Measurements from ENCODE around the gene DEFB118.

DEFB118 gene

GRCh38 chr20:31374346-31374745 lies 5.9 kb downstream of the DEFB118 start:
- TF ChIP-seq, protein P1, sequence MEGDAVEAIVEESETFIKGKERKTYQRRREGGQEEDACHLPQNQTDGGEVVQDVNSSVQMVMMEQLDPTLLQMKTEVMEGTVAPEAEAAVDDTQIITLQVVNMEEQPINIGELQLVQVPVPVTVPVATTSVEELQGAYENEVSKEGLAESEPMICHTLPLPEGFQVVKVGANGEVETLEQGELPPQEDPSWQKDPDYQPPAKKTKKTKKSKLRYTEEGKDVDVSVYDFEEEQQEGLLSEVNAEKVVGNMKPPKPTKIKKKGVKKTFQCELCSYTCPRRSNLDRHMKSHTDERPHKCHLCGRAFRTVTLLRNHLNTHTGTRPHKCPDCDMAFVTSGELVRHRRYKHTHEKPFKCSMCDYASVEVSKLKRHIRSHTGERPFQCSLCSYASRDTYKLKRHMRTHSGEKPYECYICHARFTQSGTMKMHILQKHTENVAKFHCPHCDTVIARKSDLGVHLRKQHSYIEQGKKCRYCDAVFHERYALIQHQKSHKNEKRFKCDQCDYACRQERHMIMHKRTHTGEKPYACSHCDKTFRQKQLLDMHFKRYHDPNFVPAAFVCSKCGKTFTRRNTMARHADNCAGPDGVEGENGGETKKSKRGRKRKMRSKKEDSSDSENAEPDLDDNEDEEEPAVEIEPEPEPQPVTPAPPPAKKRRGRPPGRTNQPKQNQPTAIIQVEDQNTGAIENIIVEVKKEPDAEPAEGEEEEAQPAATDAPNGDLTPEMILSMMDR (IDR thresholded peaks at IDR 0.05; ENCODE audit: low read depth, low read length, missing control alignments), result no peak
- H3K4me3 ChIP-seq (replicated peaks; ENCODE audit: low read depth, low read length), result no peak overlapping the region
- no peak for DNase-seq (ENCODE audit: extremely low read depth, low read depth)

GRCh38 chr20:31390490-31390889 lies 22.1 kb downstream of the DEFB118 start, which contains the start of gene DEFB119:
TSS of gene DEFB119 (minus strand) at chr20:31390590. CDS start at chr20:31390483, 107 bp downstream.
- no peak for DNase-seq (ENCODE audit: extremely low read depth, low read depth)
- TF ChIP-seq, protein P1 (IDR thresholded peaks at IDR 0.05; ENCODE audit: low read depth, low read length, missing control alignments), result no peak
- H3K4me3 ChIP-seq (replicated peaks; ENCODE audit: low read depth, low read length), result no peak within 1 kb of the TSS

- H3K4me3 ChIP-seq (replicated peaks; ENCODE audit: low read depth, low read length), result no peak overlapping the region
- no peak for DNase-seq (ENCODE audit: extremely low read depth, low read depth)
- TF ChIP-seq, protein P1 (IDR thresholded peaks at IDR 0.05; ENCODE audit: low read depth, low read length, missing control alignments), result no peak
These were observed 24.4 kb downstream of the DEFB118 start for GRCh38 chr20:31392836-31393235.

DNA sequence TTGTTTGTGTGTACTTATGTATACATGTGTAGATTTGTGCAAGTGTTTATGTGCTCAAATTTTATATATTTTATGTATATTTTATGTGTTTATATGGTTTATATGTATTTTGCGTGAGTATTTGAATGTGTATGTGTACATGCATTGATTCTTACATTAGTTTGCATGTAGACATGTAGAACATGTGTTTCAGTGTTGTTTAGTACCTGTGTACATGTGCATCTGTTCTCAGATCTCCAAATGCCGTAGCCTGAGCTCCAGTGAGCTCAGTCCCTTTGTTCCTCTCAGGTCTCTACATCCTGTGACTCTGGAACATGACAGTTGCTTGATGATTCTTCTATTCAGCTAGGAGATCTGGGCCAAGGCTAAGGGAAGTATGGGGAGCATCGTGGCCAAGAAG lies 26.5 kb downstream of the DEFB118 start:
- no peak overlapping the region for H3K4me3 ChIP-seq (replicated peaks; ENCODE audit: low read depth, low read length)
- no peak for DNase-seq (ENCODE audit: extremely low read depth, low read depth)
- TF ChIP-seq, protein P1 (IDR thresholded peaks at IDR 0.05; ENCODE audit: low read depth, low read length, missing control alignments), result no peak

DNA sequence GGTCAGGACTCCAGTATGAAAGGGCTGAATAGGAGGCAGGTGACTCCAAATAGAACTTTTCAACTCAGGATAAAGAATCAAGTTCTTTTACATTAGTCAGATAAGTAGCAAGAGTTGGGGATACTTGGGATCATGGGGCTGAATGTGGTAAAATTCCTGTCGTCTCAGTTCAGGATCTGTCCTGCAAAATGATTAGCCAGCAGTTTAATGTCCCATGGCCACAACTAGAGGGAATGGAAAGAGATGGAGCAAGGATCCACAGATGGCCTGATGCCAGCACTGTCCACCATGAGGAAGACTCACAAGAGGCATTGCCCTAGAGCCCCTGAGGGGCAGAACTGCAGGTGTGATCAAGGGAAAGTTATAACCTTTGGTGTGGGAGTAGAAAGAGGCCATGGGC lies 35.5 kb downstream of the DEFB118 start:
- no peak overlapping the region for H3K4me3 ChIP-seq (replicated peaks; ENCODE audit: low read depth, low read length)
- DNase-seq (ENCODE audit: extremely low read depth, low read depth), result no peak
- TF ChIP-seq, protein P1 (IDR thresholded peaks at IDR 0.05; ENCODE audit: low read depth, low read length, missing control alignments), result no peak

- no peak for DNase-seq (ENCODE audit: extremely low read depth, low read depth)
- no peak within 1 kb of the TSS for H3K4me3 ChIP-seq (replicated peaks; ENCODE audit: low read depth, low read length)
- TF ChIP-seq, protein P1 (IDR thresholded peaks at IDR 0.05; ENCODE audit: low read depth, low read length, missing control alignments), result no peak
These were observed 37.7 kb downstream of the DEFB118 start, which contains the start of gene DEFB121 for GRCh38 chr20:31406115-31406514. TSS of gene DEFB121 (minus strand) at chr20:31406215. CDS start at chr20:31406152, 63 bp downstream.

GRCh38 chr20:31410011-31410410 lies 41.6 kb downstream of the DEFB118 start:
- no peak for DNase-seq (ENCODE audit: extremely low read depth, low read depth)
- TF ChIP-seq, protein P1 (IDR thresholded peaks at IDR 0.05; ENCODE audit: low read depth, low read length, missing control alignments), result no peak
- H3K4me3 ChIP-seq (replicated peaks; ENCODE audit: low read depth, low read length), result no peak overlapping the region
